AG09309 (cell line): ENCODE measurements around the gene LAMTOR3.

Source experiments
- DNase-seq: peaks from one replicate; pipeline ENCODE4 v3.0.0-alpha.2; 2010; ENCODE audit warnings: low read depth
- H3K4me3 ChIP-seq: 2 replicates; pipeline ENCODE4 v1.5.1; 2011; ENCODE audit warnings: mild to moderate bottlenecking, low read depth, low read length, moderate library complexity; ENCODE audit not compliant: control insufficient read depth
- CTCF ChIP-seq: IDR thresholded peaks from 2 replicates; pipeline ENCODE4 v1.5.1; 2011; ENCODE audit warnings: mild to moderate bottlenecking, low read depth, low read length, inconsistent platforms; ENCODE audit not compliant: insufficient read depth, control insufficient read depth; ENCODE audit errors: missing control alignments

The LAMTOR3 gene

GRCh38 chr4:99828477-99828876 is 65.8 kb downstream of the LAMTOR3 start:
- DNase-seq: no peak
- TF ChIP-seq CTCF: no peak
- H3K4me3 ChIP-seq: no peak overlapping the region
